GM06990 (cell line): Measurements from ENCODE around the gene SOX8.

Experiments used
- DNase-seq: peaks from one replicate; pipeline ENCODE4 v3.0.0-alpha.2; 2011; ENCODE audit not compliant: insufficient read length; ENCODE audit errors: extremely low read depth
- H3K27me3 ChIP-seq: replicated peaks from 2 replicates; pipeline ENCODE4 v1.6.0; 2011; ENCODE audit warnings: low read length; ENCODE audit not compliant: control insufficient read depth, insufficient read depth
- H3K36me3 ChIP-seq: 2 replicates; pipeline ENCODE4 v1.5.1; 2011; ENCODE audit warnings: low read length; ENCODE audit not compliant: control insufficient read depth, insufficient read depth
- H3K4me3 ChIP-seq: replicated peaks from 2 replicates; pipeline ENCODE4 v1.5.1; 2011; ENCODE audit warnings: low read depth, mild to moderate bottlenecking, control low read depth, low read length
- TF ChIP-seq, protein P1 (sequence below): IDR thresholded peaks from 2 replicates; pipeline ENCODE4 v1.5.1; 2011; ENCODE audit warnings: low read length, control low read depth, mild to moderate bottlenecking, inconsistent platforms; ENCODE audit not compliant: insufficient read depth, poor library complexity, severe bottlenecking

SOX8 gene

DNA sequence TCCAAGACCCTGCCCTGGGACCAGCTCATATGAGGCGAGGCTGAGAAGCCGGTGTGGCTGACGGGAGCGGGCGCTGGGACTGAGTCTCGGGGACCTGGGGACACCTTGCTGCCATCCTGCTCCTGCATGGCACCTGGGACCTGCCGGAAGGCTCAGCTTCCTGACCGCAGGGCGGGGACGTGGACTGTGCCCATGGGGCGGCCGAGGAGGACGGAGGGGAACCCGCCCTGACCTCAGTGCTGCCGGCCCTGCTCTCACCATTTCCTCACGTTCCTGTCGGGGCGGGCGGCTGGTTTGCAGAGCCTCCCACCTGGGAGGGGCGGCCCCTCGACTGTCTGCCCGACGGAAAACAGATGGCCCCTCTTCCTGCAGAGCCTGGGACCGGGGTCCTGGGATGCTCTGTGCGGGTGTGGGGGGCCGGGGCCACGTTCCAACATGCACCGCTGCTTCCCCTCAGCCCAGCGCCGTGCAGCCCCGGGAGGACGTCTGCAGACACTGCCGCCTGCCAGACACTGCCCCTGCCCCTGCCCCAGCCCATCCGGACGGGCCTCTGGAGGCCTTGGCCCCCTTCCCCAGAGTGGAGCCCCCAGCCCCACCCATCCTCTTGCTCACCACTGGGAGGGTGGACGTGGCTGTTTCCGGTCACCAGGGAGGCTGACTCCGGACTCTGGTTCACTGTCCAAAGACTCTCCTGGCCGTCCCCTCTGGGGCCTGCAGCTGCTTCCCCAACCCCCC, 47.1 kb downstream of the SOX8 start:
- H3K36me3 ChIP-seq, result no peaks in the 10 kb centered on the region
- no peaks in the 10 kb centered on the region; the same call in 1 of the 2 replicates for H3K27me3 ChIP-seq

DNA sequence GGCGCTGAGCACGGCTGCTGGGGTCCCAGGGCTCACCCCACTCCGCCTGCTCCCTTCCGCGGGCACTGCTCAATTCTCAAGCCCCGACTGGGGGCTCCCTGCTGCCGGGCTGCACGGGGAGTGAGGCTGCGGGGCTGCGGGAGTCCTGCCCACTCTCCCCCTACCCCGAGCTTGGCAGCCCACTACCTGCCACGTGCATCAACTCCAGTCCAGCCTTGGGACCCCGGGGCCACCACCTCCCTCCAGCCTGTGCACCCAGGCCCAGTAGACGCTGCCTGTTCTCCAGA, 47.6 kb downstream of the SOX8 start:
- no peak overlapping the region for H3K4me3 ChIP-seq
- no peak for DNase-seq
- TF ChIP-seq, protein P1, sequence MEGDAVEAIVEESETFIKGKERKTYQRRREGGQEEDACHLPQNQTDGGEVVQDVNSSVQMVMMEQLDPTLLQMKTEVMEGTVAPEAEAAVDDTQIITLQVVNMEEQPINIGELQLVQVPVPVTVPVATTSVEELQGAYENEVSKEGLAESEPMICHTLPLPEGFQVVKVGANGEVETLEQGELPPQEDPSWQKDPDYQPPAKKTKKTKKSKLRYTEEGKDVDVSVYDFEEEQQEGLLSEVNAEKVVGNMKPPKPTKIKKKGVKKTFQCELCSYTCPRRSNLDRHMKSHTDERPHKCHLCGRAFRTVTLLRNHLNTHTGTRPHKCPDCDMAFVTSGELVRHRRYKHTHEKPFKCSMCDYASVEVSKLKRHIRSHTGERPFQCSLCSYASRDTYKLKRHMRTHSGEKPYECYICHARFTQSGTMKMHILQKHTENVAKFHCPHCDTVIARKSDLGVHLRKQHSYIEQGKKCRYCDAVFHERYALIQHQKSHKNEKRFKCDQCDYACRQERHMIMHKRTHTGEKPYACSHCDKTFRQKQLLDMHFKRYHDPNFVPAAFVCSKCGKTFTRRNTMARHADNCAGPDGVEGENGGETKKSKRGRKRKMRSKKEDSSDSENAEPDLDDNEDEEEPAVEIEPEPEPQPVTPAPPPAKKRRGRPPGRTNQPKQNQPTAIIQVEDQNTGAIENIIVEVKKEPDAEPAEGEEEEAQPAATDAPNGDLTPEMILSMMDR, result no peak
- H3K27me3 ChIP-seq, result no peaks in the 10 kb centered on the region; the same call in 1 of the 2 replicates
- H3K36me3 ChIP-seq, result no peaks in the 10 kb centered on the region

More for the DNA sequence above, 47.1 kb downstream of the SOX8 start:
- TF ChIP-seq, protein P1, result no peak
- no peak overlapping the region for H3K4me3 ChIP-seq
- no peak for DNase-seq

DNA sequence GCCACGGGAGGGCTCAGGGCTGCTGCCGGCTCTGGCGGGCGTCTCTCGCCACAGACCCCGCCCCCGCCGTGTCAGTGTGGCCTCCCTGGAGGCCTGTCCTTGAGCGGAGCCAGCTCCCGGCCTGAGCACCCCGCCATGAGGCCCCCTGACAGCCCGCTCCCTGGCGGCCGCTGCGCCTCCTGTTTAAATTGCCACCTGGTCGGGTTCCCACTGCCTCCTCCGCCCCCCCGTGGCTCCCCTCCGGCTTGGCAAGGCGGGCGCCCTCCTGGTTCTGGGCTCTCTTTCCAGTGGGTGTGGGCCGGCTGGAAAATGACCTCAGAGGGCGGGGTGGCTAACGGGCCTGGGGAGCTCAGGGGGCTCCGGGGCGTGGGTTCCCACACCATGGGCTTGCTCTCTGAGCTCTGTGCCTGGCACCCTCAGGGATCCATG, 48.9 kb downstream of the SOX8 start:
- no peak for DNase-seq
- H3K36me3 ChIP-seq, result no peaks in the 10 kb centered on the region
- H3K4me3 ChIP-seq, result no peak overlapping the region
- H3K27me3 ChIP-seq, result no peaks in the 10 kb centered on the region; the same call in 1 of the 2 replicates
- TF ChIP-seq, protein P1, result no peak

DNA sequence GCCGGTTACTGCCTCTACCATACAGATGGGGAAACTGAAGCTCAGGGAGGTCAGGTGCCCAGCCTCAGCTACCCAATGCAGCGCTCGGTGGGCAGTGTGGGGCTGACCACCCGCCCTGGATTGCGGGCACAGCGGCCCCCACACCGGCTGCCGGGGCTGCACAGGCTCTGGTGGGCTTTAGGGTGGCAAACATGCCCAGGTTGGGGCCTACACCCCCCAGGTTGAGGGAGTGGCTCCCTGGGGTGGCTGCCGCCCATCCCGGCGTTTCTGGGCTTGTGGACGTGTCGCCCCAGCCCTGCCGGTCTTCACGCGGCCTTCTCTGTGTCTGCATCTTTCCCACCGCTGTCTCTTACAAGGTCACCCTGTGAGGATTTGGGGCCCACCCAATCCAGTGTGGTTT, 50.1 kb downstream of the SOX8 start:
- no peaks in the 10 kb centered on the region for H3K36me3 ChIP-seq
- DNase-seq, result no peak
- H3K4me3 ChIP-seq, result no peak overlapping the region
- TF ChIP-seq, protein P1, result no peak
- no peaks in the 10 kb centered on the region; the same call in 1 of the 2 replicates for H3K27me3 ChIP-seq

DNA sequence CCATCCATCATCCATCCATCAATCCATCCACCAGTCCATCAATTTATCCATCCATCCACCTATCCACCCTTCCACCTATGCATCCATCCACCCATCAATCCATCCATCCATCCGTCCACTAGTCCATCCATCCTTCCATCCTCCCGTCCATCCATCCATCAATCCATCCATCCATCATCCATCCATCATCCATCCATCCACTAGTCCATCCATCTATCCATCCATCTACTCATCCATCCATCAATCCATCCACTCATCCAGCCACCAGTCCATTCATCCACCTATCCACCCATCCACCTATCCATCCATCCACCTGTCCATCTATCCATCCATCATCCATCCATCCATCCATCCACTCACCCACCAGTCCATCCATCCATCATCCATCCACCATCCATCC, 51.0 kb downstream of the SOX8 start:
- no peak for DNase-seq
- Histone ChIP-seq H3K36me3 (no peaks in the 10 kb centered on the region), H3K27me3 (no peaks in the 10 kb centered on the region), H3K4me3 (no peak overlapping the region)
- TF ChIP-seq, protein P1, result no peak

DNA sequence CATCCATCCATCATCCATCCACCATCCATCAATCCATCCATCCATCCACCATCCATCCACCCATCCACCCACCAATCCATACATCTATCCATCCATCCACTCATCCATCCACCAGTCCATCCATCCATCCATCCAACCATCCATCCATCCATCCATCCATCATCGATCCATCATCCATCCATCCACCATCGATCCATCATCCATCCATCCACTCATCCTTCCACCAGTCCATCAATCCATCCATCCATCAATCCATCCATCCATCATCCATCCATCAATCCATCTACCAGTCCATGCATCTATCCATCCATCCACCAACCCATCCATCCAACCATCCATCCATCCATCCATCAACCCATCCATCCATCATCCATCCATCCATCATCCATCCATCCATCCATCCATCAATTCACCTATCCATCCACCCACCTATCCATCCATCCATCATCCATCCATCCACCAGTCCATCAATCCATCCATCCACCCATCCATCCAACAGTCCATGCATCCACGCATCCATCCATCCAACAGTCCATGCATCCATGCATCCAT, 51.6 kb downstream of the SOX8 start:
- Histone ChIP-seq H3K4me3 (no peak overlapping the region), H3K36me3 (no peaks in the 10 kb centered on the region), H3K27me3 (no peaks in the 10 kb centered on the region)
- TF ChIP-seq, protein P1, result no peak
- DNase-seq, result no peak
